Transverse colon (tissue), 4 donors: Measurements from ENCODE around the gene PSMD14. TPM values are rescaled to one million over a fixed set of nuclear protein-coding genes. Genes with fewer than 3 reads are reported as not detected.

Experiments
- DNase-seq: peaks from one replicate; pipeline ENCODE4 v3.0.0-alpha.2; 2019
- H3K27ac ChIP-seq, 4 donors: fragments of 200-600 bp; sonication (generic); 2 replicates each; pipeline ENCODE4 v1.5.1; 2016 to 2018; ENCODE audit warnings: inconsistent platforms in 4 of 4
- H3K27me3 ChIP-seq: fragments of 200-600 bp; sonication (generic); 2 replicates; pipeline ENCODE4 v1.5.1; 2017; ENCODE audit warnings: inconsistent platforms
- H3K36me3 ChIP-seq, 4 donors: fragments of 200-600 bp; sonication (generic); 2 replicates each; pipeline ENCODE4 v1.5.1; 2017 to 2019; ENCODE audit warnings: inconsistent platforms in 4 of 4
- H3K4me1 ChIP-seq, 4 donors: fragments of 200-600 bp; sonication (generic); 2 replicates each; pipeline ENCODE4 v1.5.1; 2017 to 2020; ENCODE audit warnings: inconsistent platforms in 4 of 4
- H3K4me3 ChIP-seq, 4 donors: fragments of 200-600 bp; sonication (generic); 1 replicate in 1 of 4; 2 replicates in 3 of 4; pipeline versions ENCODE4 v1.5.1 to v1.6.1; 2017 to 2019; ENCODE audit warnings: inconsistent platforms in 4 of 4
- H3K9me3 ChIP-seq, 2 donors: fragments of 200-600 bp; sonication (generic); 2 replicates each; pipeline ENCODE4 v1.5.1; 2017 to 2019; ENCODE audit warnings: inconsistent platforms in 2 of 2
- CTCF ChIP-seq, 5 experiments: fragments of 200-600 bp in 3 of 5; fragments of 450-650 bp in 2 of 5; sonication (generic) in 3 of 5; IDR thresholded peaks; 1 replicate in 2 of 5; 2 replicates in 3 of 5; pipeline ENCODE4 v1.5.1; 2016 to 2017; ENCODE audit warnings: antibody characterized with exemption in 5 of 5, inconsistent platforms in 3 of 5, mild to moderate bottlenecking in 2 of 5, moderate library complexity in 1 of 5
- EP300 ChIP-seq: sonication (generic); formaldehyde crosslinking; IDR thresholded peaks from one replicate; pipeline ENCODE4 v1.6.1; 2017; ENCODE audit warnings: antibody characterized with exemption, low read depth
- POLR2A ChIP-seq: fragments of 450-650 bp; IDR thresholded peaks from one replicate; pipeline ENCODE4 v1.6.1; 2016; ENCODE audit warnings: antibody characterized with exemption, mild to moderate bottlenecking, moderate library complexity
- POLR2AphosphoS5 ChIP-seq, 3 donors: sonication (generic); formaldehyde crosslinking; IDR thresholded peaks; one replicate each; pipeline ENCODE4 v1.6.1; 2016; ENCODE audit warnings: antibody characterized with exemption in 3 of 3
- WGBS, 2 donors: methylation state at CpG; one replicate each; pipeline ENCODE4 v1.1.5; 2018; ENCODE audit warnings: low coverage in 1 of 2; 5-methylcytosine and 5-hydroxymethylcytosine counted together
- in situ Hi-C, 4 donors: fragments of 200-750 bp; cut with MboI; loops; one replicate each; pipeline versions ENCODE4 v1.15.0 to v1.15.1; 2017; ENCODE audit warnings: low sequenced_read_pairs in 3 of 4, low pct_ligation_motif_present in 1 of 4, low pct_unique_long_range_greater_than_20kb in 1 of 4
- intact Hi-C: fragments of 100-400 bp; cut with DNase I; formaldehyde crosslinking; loops from one replicate; pipeline ENCODE4 v1.15.1; 2023; ENCODE audit warnings: low total_unique reads
- total RNA-seq, 4 donors: library from RNA; depleted of rRNA; stranded (reverse); fragments of >200 nt; gene quantifications; one replicate each; pipeline ENCODE4 v1.1.0, GENCODE V29; 2016

PSMD14 gene
- total RNA-seq, 4 donors from 2014 or later, result 5.2 to 30.1 (median 22.6) TPM

- H3K4me3 ChIP-seq, result no peak overlapping the region
- H3K9me3 ChIP-seq, result no peaks in the 10 kb centered on the region
- no peak overlapping the region for H3K27ac ChIP-seq
- no peak for DNase-seq
- WGBS, 2 donors, result 22 to 64% methylated on average over 1 of the region's 1 CpG
- H3K36me3 ChIP-seq, result peaks cover 0 to 30% (median 0%) of the 10 kb centered on the region in 4 donors
- H3K4me1 ChIP-seq, result no peaks in the 10 kb centered on the region
- TF ChIP-seq CTCF (IDR thresholded peaks at IDR 0.05), result no peak
- no peak for TF ChIP-seq POLR2AphosphoS5 (IDR thresholded peaks at IDR 0.05)
- no peak for TF ChIP-seq POLR2A
- TF ChIP-seq EP300, result no peak
- in situ Hi-C loops (no loop called here), intact Hi-C loops (no loop called here)
- H3K27me3 ChIP-seq, result no peaks in the 10 kb centered on the region
These were observed 63.6 kb downstream of the PSMD14 start for GRCh38 chr2:161371869-161372268.

- Histone ChIP-seq H3K4me3 (no peak overlapping the region), H3K27ac (no peak overlapping the region), H3K9me3 (no peaks in the 10 kb centered on the region), H3K4me1 (no peaks in the 10 kb centered on the region), H3K36me3 (peaks cover 0 to 18% (median 0%) of the 10 kb centered on the region in 4 donors), H3K27me3 (no peaks in the 10 kb centered on the region)
- in situ Hi-C loops (no loop called here), intact Hi-C loops (no loop called here)
- no peak for DNase-seq
- TF ChIP-seq POLR2A, result no peak
- TF ChIP-seq CTCF (IDR thresholded peaks at IDR 0.05), result no peak
- no peak for TF ChIP-seq EP300
- TF ChIP-seq POLR2AphosphoS5 (IDR thresholded peaks at IDR 0.05), result no peak
These were observed 65.7 kb downstream of the PSMD14 start for GRCh38 chr2:161373942-161374341.

GRCh38 chr2:161374446-161374845, 66.2 kb downstream of the PSMD14 start:
- Histone ChIP-seq H3K27me3 (no peaks in the 10 kb centered on the region), H3K36me3 (peaks cover 0 to 18% (median 0%) of the 10 kb centered on the region in 4 donors), H3K9me3 (no peaks in the 10 kb centered on the region), H3K4me1 (no peaks in the 10 kb centered on the region), H3K27ac (no peak overlapping the region), H3K4me3 (no peak overlapping the region)
- intact Hi-C loops (no loop called here), in situ Hi-C loops (no loop called here)
- TF ChIP-seq EP300 (no peak), POLR2A (no peak), CTCF (IDR thresholded peaks at IDR 0.05) (no peak), POLR2AphosphoS5 (IDR thresholded peaks at IDR 0.05) (no peak)
- WGBS, 2 donors, result 89 to 100% methylated on average over 1 of the region's 1 CpG
- no peak for DNase-seq

GRCh38 chr2:161379740-161380139, 71.5 kb downstream of the PSMD14 start:
- no peak for DNase-seq
- no peak overlapping the region for H3K27ac ChIP-seq
- no peak overlapping the region for H3K4me3 ChIP-seq
- no peaks in the 10 kb centered on the region for H3K27me3 ChIP-seq
- in situ Hi-C loops, result no loop called here
- intact Hi-C loops, result no loop called here
- 90 to 98% methylated on average over 1 to 2 of the region's 2 CpGs for WGBS, 2 donors
- TF ChIP-seq POLR2A (no peak), EP300 (no peak), POLR2AphosphoS5 (IDR thresholded peaks at IDR 0.05) (no peak), CTCF (IDR thresholded peaks at IDR 0.05) (no peak)
- H3K36me3 ChIP-seq, result no peaks in the 10 kb centered on the region
- H3K4me1 ChIP-seq, result no peaks in the 10 kb centered on the region
- H3K9me3 ChIP-seq, result no peaks in the 10 kb centered on the region
